ENCODE measurements around the gene SIPA1L3. TPM values are rescaled to one million over a fixed set of nuclear protein-coding genes. Genes with fewer than 3 reads are reported as not detected.

Gene SIPA1L3
- total and polyA plus RNA-seq, 2 of the 13 experiments (the other 11 are each of a cell fraction or from before 2014, with no cell fraction given), result 5.5 to 7.7 TPM

DNA sequence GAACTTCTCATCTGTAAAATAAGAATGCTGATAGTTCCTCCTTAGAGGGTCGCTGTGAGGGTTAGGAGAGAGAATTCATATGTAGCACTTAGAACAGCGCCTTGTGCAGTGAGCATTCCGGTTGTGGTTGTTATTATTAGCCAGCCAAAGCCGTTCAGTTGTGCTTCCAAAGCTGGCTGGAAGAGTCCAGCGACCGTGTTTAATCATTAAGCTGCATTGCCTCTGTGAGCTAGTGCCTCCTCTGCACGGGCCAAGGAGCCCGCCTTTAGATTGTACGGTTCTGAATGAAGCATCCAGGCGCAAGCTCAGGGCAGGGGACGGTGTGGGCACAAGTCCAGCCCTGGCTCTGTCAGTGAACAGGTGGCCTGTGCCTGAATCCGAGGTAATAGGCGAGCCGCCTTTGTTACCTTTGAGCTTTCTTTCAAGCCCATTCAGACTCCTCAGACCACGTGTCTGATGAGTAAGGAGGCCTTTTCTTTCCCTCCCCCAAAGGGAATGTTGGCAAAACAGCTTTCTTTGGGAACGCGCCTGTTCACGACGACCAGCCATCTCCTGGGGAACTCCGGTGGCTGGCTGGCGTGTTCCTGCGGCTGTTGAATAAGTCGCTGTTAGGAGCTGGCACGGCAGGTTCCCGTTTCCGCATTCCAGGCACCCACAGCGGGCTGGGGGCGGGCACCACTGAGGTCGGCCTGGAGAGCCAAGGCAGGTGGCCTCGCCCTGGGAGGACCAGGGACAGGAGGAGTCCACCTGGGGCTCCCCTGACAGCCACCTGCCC, 25.1 kb downstream of the SIPA1L3 start (continued):
- TF ChIP-seq SIN3B (IDR thresholded peaks at IDR 0.05; ENCODE audit: low read length) (no peak), ZNF350 (CRISPR knock-in tag; IDR thresholded peaks at IDR 0.05; ENCODE audit: borderline replicate concordance, low read depth) (peak; percentile 71), THAP11 (CRISPR knock-in tag; IDR thresholded peaks at IDR 0.05) (peak; percentile 71), PPARG (CRISPR knock-in tag; conservative IDR thresholded peaks at IDR 0.05) (no peak), IKZF1 (IDR thresholded peaks at IDR 0.05) (no peak), SOX5 (CRISPR knock-in tag; IDR thresholded peaks at IDR 0.05; ENCODE audit: borderline replicate concordance) (no peak), ZFP36L1 (CRISPR knock-in tag; IDR thresholded peaks at IDR 0.05) (0 out of 2 replicates have a peak, but pooled peaks have one; percentile 55), NCOA5 (CRISPR knock-in tag; IDR thresholded peaks at IDR 0.05) (no peak), KLF6 (CRISPR knock-in tag; IDR thresholded peaks at IDR 0.05) (0 out of 2 replicates have a peak, but pooled peaks have one; percentile 62), ZNF296 (CRISPR knock-in tag; conservative IDR thresholded peaks at IDR 0.05) (peak; percentile 73; the same call in 1 of the 2 replicates), ZNF839 (CRISPR knock-in tag; IDR thresholded peaks at IDR 0.05; ENCODE audit: borderline replicate concordance) (no peak), POLR2AphosphoS5 (IDR thresholded peaks at IDR 0.05; ENCODE audit: low read depth, low read length) (peak; percentile 26; the same call in 1 of the 2 replicates), ZBTB3 (CRISPR knock-in tag; IDR thresholded peaks at IDR 0.05; ENCODE audit: borderline replicate concordance, low read depth) (no peak), TEAD2 (CRISPR knock-in tag; IDR thresholded peaks at IDR 0.05) (no peak), NR2F2 (IDR thresholded peaks at IDR 0.05; ENCODE audit: borderline replicate concordance, low read depth) (0 out of 2 replicates have a peak, but pooled peaks have one; percentile 39), ZSCAN31 (CRISPR knock-in tag; IDR thresholded peaks at IDR 0.05; ENCODE audit: low read depth) (no peak), CAMTA2 (CRISPR knock-in tag; IDR thresholded peaks at IDR 0.05; ENCODE audit: borderline replicate concordance) (0 out of 2 replicates have a peak, but pooled peaks have one; percentile 58), BRF2 (CRISPR knock-in tag; IDR thresholded peaks at IDR 0.05) (no peak), KDM5B (CRISPR knock-in tag; IDR thresholded peaks at IDR 0.05; ENCODE audit: borderline replicate concordance) (peak; percentile 71; the same call in 1 of the 2 replicates), MXD4 (CRISPR knock-in tag; IDR thresholded peaks at IDR 0.05) (0 out of 2 replicates have a peak, but pooled peaks have one; percentile 68), ZNF136 (CRISPR knock-in tag; IDR thresholded peaks at IDR 0.05; ENCODE audit: low read depth) (no peak), XBP1 (CRISPR knock-in tag; IDR thresholded peaks at IDR 0.05) (no peak), ZSCAN20 (CRISPR knock-in tag; IDR thresholded peaks at IDR 0.05; ENCODE audit: borderline replicate concordance) (no peak), POLR2G (IDR thresholded peaks at IDR 0.05; ENCODE audit: low read depth, low read length) (peak; percentile 68), MXD1 (CRISPR knock-in tag; IDR thresholded peaks at IDR 0.05) (peak; percentile 18; the same call in 1 of the 2 replicates)
- TF ChIP-seq, protein P1, sequence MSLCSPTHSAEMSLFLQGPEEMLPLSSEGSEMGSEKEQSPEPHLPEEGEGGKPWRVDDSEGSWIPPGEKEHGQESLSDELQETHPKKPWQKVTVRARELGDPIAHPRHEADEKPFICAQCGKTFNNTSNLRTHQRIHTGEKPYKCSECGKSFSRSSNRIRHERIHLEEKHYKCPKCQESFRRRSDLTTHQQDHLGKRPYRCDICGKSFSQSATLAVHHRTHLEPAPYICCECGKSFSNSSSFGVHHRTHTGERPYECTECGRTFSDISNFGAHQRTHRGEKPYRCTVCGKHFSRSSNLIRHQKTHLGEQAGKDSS (CRISPR knock-in tag; IDR thresholded peaks at IDR 0.05; ENCODE audit: borderline replicate concordance, low read depth), result peak; percentile 16; the same call in 1 of the 2 replicates
- TF ChIP-seq, protein P2, sequence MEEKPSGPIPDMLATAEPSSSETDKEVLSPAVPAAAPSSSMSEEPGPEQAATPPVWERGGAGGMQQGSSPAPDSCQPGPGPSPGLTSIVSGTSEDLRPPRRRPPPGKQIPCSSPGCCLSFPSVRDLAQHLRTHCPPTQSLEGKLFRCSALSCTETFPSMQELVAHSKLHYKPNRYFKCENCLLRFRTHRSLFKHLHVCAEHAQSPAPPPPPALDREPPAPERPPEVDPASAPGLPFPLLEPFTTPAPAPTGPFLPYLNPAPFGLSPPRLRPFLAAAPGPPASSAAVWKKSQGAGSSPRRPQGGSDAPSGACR (CRISPR knock-in tag; IDR thresholded peaks at IDR 0.05), result peak; percentile 37; the same call in 1 of the 2 replicates
- TF ChIP-seq, protein P3, sequence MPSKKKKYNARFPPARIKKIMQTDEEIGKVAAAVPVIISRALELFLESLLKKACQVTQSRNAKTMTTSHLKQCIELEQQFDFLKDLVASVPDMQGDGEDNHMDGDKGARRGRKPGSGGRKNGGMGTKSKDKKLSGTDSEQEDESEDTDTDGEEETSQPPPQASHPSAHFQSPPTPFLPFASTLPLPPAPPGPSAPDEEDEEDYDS (CRISPR knock-in tag; IDR thresholded peaks at IDR 0.05), result 0 out of 2 replicates have a peak, but pooled peaks have one; percentile 23
